Uterus (tissue), 2 donors: ENCODE data around the gene DIS3L.

Experiments
- CTCF ChIP-seq, 4 experiments: fragments of 200-600 bp in 2 of 4; fragments of 450-650 bp in 2 of 4; sonication (generic) in 2 of 4; IDR thresholded peaks; one replicate each; pipeline ENCODE4 v1.5.1; 2016 to 2019; ENCODE audit warnings: antibody characterized with exemption in 4 of 4, mild to moderate bottlenecking in 2 of 4, moderate library complexity in 1 of 4
- POLR2A ChIP-seq, 2 donors: fragments of 450-650 bp; IDR thresholded peaks; one replicate each; pipeline ENCODE4 v1.6.1; 2016; ENCODE audit warnings: antibody characterized with exemption in 2 of 2, mild to moderate bottlenecking in 1 of 2, moderate library complexity in 1 of 2

DNA sequence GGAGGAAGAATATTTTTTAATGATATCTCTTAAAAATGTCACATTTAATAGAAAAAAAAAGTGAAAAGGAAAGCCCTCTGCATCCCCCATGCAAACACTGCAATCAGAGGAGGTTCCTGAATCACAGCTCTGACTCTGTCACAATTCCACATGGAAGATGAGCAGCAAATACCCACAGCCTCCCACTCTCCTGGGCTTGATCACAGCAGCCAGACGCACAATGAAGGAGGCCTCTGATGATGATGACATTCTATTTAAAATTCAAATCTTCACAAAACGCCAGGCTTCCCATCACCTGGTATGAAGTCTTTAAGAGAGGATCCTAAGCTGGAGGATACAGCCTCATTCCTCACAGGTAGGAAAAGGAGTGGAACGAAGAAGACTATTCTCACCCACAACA is 9.1 kb upstream of the DIS3L start:
- TF ChIP-seq CTCF (IDR thresholded peaks at IDR 0.05) (no peak), POLR2A (IDR thresholded peaks at IDR 0.05) (no peak)
